ENCODE results near the gene PTTG1.

- no peak for TF ChIP-seq RAD21 (CRISPR knock-in tag; conservative IDR thresholded peaks at IDR 0.05 in 1 of 2, IDR thresholded peaks at IDR 0.05 in 1 of 2)
- TF ChIP-seq MLX (CRISPR knock-in tag; conservative IDR thresholded peaks at IDR 0.05): no peak
- TF ChIP-seq TAF15 (IDR thresholded peaks at IDR 0.05; ENCODE audit: low read depth, low read length): no peak
Observed at GRCh38 chr5:160455600-160455999, 33.9 kb downstream of the PTTG1 start.

Measured in K562 (cell line).